CD4-positive, alpha-beta T cell (primary cell): ENCODE data around the gene STAB1. TPM values are rescaled to one million over a fixed set of nuclear protein-coding genes. Genes with fewer than 3 reads are reported as not detected.

Experiments
- ATAC-seq: fragments of 200-7000 bp; cut with Tn5 transposase; one replicate; pipeline ENCODE4 v1.10.0; 2022; ENCODE audit warnings: mild to moderate bottlenecking; ENCODE audit not compliant: poor library complexity
- CTCF ChIA-PET: fragments of 350-600 bp; sonication (Branson Sonifier 250); formaldehyde crosslinking; loops from one replicate; lab custom pipeline; 2021; ENCODE audit warnings: antibody characterized with exemption, inconsistent platforms; lab: Charles Lee
- POLR2A ChIA-PET: fragments of 350-600 bp; sonication (Branson Sonifier 250); formaldehyde crosslinking; loops from one replicate; lab custom pipeline; 2021; ENCODE audit warnings: antibody characterized with exemption, inconsistent platforms; lab: Charles Lee
- DNase-seq, 14 experiments: peaks; one replicate each; pipeline ENCODE4 v3.0.0-alpha.2; 2013 to 2020; ENCODE audit warnings: mixed read lengths in 2 of 14
- H3K27ac ChIP-seq, 2 donors: one replicate each; pipeline versions ENCODE4 v1.5.1 to v1.7.0; 2013; ENCODE audit warnings: low read length in 2 of 2, low read depth in 1 of 2, mild to moderate bottlenecking in 1 of 2
- H3K27me3 ChIP-seq, 2 experiments: 1 replicate in 1 of 2; 2 replicates in 1 of 2; pipeline versions ENCODE4 v1.6.1 to v1.7.0; 2013; ENCODE audit warnings: low read length in 2 of 2, control low read depth in 1 of 2, mild to moderate bottlenecking in 1 of 2, moderate library complexity in 1 of 2; ENCODE audit not compliant: insufficient read depth in 2 of 2, control insufficient read depth in 1 of 2
- H3K36me3 ChIP-seq: one replicate; pipeline ENCODE4 v1.6.1; 2013; ENCODE audit warnings: low read length, control low read depth; ENCODE audit not compliant: insufficient read depth
- H3K4me1 ChIP-seq: one replicate; pipeline ENCODE4 v1.6.1; 2013; ENCODE audit warnings: low read length, control low read depth; ENCODE audit not compliant: insufficient read depth
- H3K4me3 ChIP-seq: one replicate; pipeline ENCODE4 v1.5.1; 2013; ENCODE audit warnings: mild to moderate bottlenecking, low read length, moderate library complexity
- H3K9me3 ChIP-seq, 2 experiments: 1 replicate in 1 of 2; 2 replicates in 1 of 2; pipeline versions ENCODE4 v1.6.1 to v1.7.0; 2013; ENCODE audit warnings: low read length in 2 of 2, mild to moderate bottlenecking in 2 of 2, control low read depth in 1 of 2, moderate library complexity in 1 of 2; ENCODE audit not compliant: control insufficient read depth in 1 of 2, insufficient read depth in 1 of 2
- H3K27ac Mint-ChIP-seq: one replicate; pipeline ENCODE4 v1.8.0; 2020; ENCODE audit warnings: mixed read lengths
- H3K27me3 Mint-ChIP-seq: one replicate; pipeline ENCODE4 v1.8.0; 2021; ENCODE audit warnings: mixed read lengths
- H3K36me3 Mint-ChIP-seq: one replicate; pipeline ENCODE4 v1.8.0; 2021; ENCODE audit warnings: low read depth, mixed read lengths
- H3K4me1 Mint-ChIP-seq: one replicate; pipeline ENCODE4 v1.8.0; 2021; ENCODE audit warnings: low read depth, mixed read lengths
- H3K4me3 Mint-ChIP-seq: one replicate; pipeline ENCODE4 v1.8.0; 2020; ENCODE audit warnings: mild to moderate bottlenecking, mixed read lengths
- H3K9me3 Mint-ChIP-seq: one replicate; pipeline ENCODE4 v1.8.0; 2020; ENCODE audit warnings: mixed read lengths
- CTCF ChIP-seq: fragments of 200-600 bp; IDR thresholded peaks from one replicate; pipeline ENCODE4 v1.8.0; 2022; ENCODE audit warnings: antibody characterized with exemption, mild to moderate bottlenecking
- intact Hi-C, 2 experiments: fragments of 100-400 bp; cut with DNase I in 1 of 2; cut with micrococcal nuclease in 1 of 2; formaldehyde crosslinking; loops; one replicate each; pipeline versions ENCODE4 v1.15.1 to v1.9.0; 2023 to 2025; cut with DNase I, micrococcal nuclease
- total RNA-seq, 174 experiments: library from RNA in 2 of 174; stranded (reverse) in 2 of 174; gene quantifications; one replicate each; pipeline ENCODE4 v1.2.3 and lab custom pipeline; 2021 to 2026

Gene STAB1
- total RNA-seq, 2 experiments from 2014 or later, result 1.5 to 2.5 TPM

GRCh38 chr3:52458770-52459545, 36.2 kb upstream of the STAB1 start:
- Histone ChIP-seq H3K27me3 (no peaks in the 10 kb centered on the region), H3K36me3 (peaks cover 30% of the 10 kb centered on the region), H3K9me3 (no peaks in the 10 kb centered on the region), H3K4me1 (peaks cover 34% of the 10 kb centered on the region), H3K4me3 (no peak overlapping the region), H3K27ac (no peak overlapping the region)
- DNase-seq, result peak in 1 of 14 experiments; percentile 36
- ChIA-PET CTCF (interaction anchor here (1.3 kb wide), 1 partner anchor 12 kb away, joined by 4 read pairs; no protein-coding TSS in a partner anchor), POLR2A (no interaction called here)
- no peak for TF ChIP-seq CTCF
- Mint-ChIP-seq H3K4me3 (peak overlapping the region; percentile 9), H3K27me3 (no peaks in the 10 kb centered on the region), H3K9me3 (no peaks in the 10 kb centered on the region), H3K27ac (no peak overlapping the region), H3K36me3 (peaks cover 74% of the 10 kb centered on the region), H3K4me1 (peaks cover 43% of the 10 kb centered on the region)
- no peak for ATAC-seq
- intact Hi-C loops, result loop anchor here in 1 of 2 experiments (5.0 kb wide), 2 partner anchors 223 to 307 kb away; partner anchors contain the start of gene POC1A

GRCh38 chr3:52461874-52462273, 33.3 kb upstream of the STAB1 start:
- Histone ChIP-seq H3K4me3 (no peak overlapping the region), H3K36me3 (peaks cover 38% of the 10 kb centered on the region), H3K9me3 (no peaks in the 10 kb centered on the region), H3K27me3 (no peaks in the 10 kb centered on the region), H3K27ac (no peak overlapping the region), H3K4me1 (peaks cover 7% of the 10 kb centered on the region)
- Mint-ChIP-seq H3K9me3 (no peaks in the 10 kb centered on the region), H3K27ac (no peak overlapping the region), H3K36me3 (peaks cover 67% of the 10 kb centered on the region), H3K27me3 (no peaks in the 10 kb centered on the region), H3K4me1 (peaks cover 21% of the 10 kb centered on the region), H3K4me3 (no peak overlapping the region)
- CTCF ChIA-PET, result interaction anchor here (1.5 kb wide), 1 partner anchor 15 kb away, joined by 3 read pairs; no protein-coding TSS in a partner anchor
- ATAC-seq, result no peak
- intact Hi-C loops, result no loop called here
- TF ChIP-seq CTCF, result no peak
- DNase-seq, result no peak
- POLR2A ChIA-PET, result no interaction called here

- ChIA-PET CTCF (interaction anchor here (1.5 kb wide), 1 partner anchor 16 kb away, joined by 3 read pairs; no protein-coding TSS in a partner anchor), POLR2A (no interaction called here)
- H3K4me3 Mint-ChIP-seq, result no peak overlapping the region
- no peaks in the 10 kb centered on the region for H3K27me3 Mint-ChIP-seq
- peaks cover 10% of the 10 kb centered on the region for H3K4me1 Mint-ChIP-seq
- H3K9me3 ChIP-seq, result no peaks in the 10 kb centered on the region
- TF ChIP-seq CTCF, result no peak
- H3K4me3 ChIP-seq, result no peak overlapping the region
- H3K27ac Mint-ChIP-seq, result no peak overlapping the region
- intact Hi-C loops, result no loop called here
- no peak for ATAC-seq
- no peaks in the 10 kb centered on the region for H3K27me3 ChIP-seq
- H3K36me3 ChIP-seq, result peaks cover 36% of the 10 kb centered on the region
- no peaks in the 10 kb centered on the region for H3K9me3 Mint-ChIP-seq
- H3K27ac ChIP-seq, result no peak overlapping the region
- H3K4me1 ChIP-seq, result no peaks in the 10 kb centered on the region
- DNase-seq, result peak in 1 of 14 experiments; percentile 32
- H3K36me3 Mint-ChIP-seq, result peaks cover 56% of the 10 kb centered on the region
Measured at GRCh38 chr3:52463416-52463815, 31.7 kb upstream of the STAB1 start.
